ENCODE data around the gene SH3GLB1. TPM values are rescaled to one million over a fixed set of nuclear protein-coding genes. Genes with fewer than 3 reads are reported as not detected.

SH3GLB1 gene
- total and polyA plus RNA-seq, 2 experiments from 2014 or later, result 59.3 to 89.1 TPM

GRCh38 chr1:86705665-86705985 lies 1.2 kb downstream of the SH3GLB1 start:
- Histone ChIP-seq H3K4me3 (peak overlapping the region; percentile 93), H3K4me1 (ENCODE audit: insufficient read depth) (peaks cover 31% of the 10 kb centered on the region), H3K27me3 (no peaks in the 10 kb centered on the region), H3K27ac (peak overlapping the region; percentile 96), H3K79me2 (peaks cover 55% of the 10 kb centered on the region), H3K4me2 (peak overlapping the region; percentile 88), H2AFZ (peak overlapping the region; percentile 76), H3K9me3 (ENCODE audit: low read depth) (no peaks in the 10 kb centered on the region), H4K20me1 (ENCODE audit: insufficient read depth, poor library complexity, severe bottlenecking) (peaks cover 47% of the 10 kb centered on the region), H3K36me3 (replicated peaks; ENCODE audit: insufficient read depth, low read depth) (no peaks in the 10 kb centered on the region), H3K9me2 (replicated peaks; ENCODE audit: insufficient read depth) (no peaks in the 10 kb centered on the region)
- DNase-seq (ENCODE audit: low spot score), result no peak
- WGBS (ENCODE audit: low lambda C conversion rate, missing lambda C conversion rate), result 5% methylated on average over 4 of the region's 4 CpGs
- TF ChIP-seq EZH2 (IDR thresholded peaks at IDR 0.05; ENCODE audit: borderline replicate concordance) (no peak), CTCF (IDR thresholded peaks at IDR 0.05; ENCODE audit: poor library complexity) (no peak), EZH2phosphoT487 (IDR thresholded peaks at IDR 0.05; ENCODE audit: low read depth, severe bottlenecking, unreplicated experiment) (no peak)

- no peaks in the 10 kb centered on the region for H3K27me3 ChIP-seq
- no peaks in the 10 kb centered on the region for H3K36me3 ChIP-seq (replicated peaks; ENCODE audit: insufficient read depth, low read depth)
- peak overlapping the region; percentile 93 for H3K4me3 ChIP-seq
- 13% methylated on average over 2 of the region's 2 CpGs for WGBS (ENCODE audit: low lambda C conversion rate, missing lambda C conversion rate)
- TF ChIP-seq EZH2 (IDR thresholded peaks at IDR 0.05; ENCODE audit: borderline replicate concordance) (no peak), EZH2phosphoT487 (IDR thresholded peaks at IDR 0.05; ENCODE audit: low read depth, severe bottlenecking, unreplicated experiment) (no peak), CTCF (IDR thresholded peaks at IDR 0.05; ENCODE audit: poor library complexity) (no peak)
- H4K20me1 ChIP-seq (ENCODE audit: insufficient read depth, poor library complexity, severe bottlenecking), result peaks cover 52% of the 10 kb centered on the region
- no peaks in the 10 kb centered on the region for H3K9me3 ChIP-seq (ENCODE audit: low read depth)
- H3K79me2 ChIP-seq, result peaks cover 60% of the 10 kb centered on the region
- H2AFZ ChIP-seq, result no peak overlapping the region
- DNase-seq (ENCODE audit: low spot score), result no peak
- peaks cover 31% of the 10 kb centered on the region for H3K4me1 ChIP-seq (ENCODE audit: insufficient read depth)
- H3K4me2 ChIP-seq, result peak overlapping the region; percentile 88
- H3K9me2 ChIP-seq (replicated peaks; ENCODE audit: insufficient read depth), result no peaks in the 10 kb centered on the region
- H3K27ac ChIP-seq, result peak overlapping the region; percentile 96
These were observed 1.8 kb downstream of the SH3GLB1 start for GRCh38 chr1:86706018-86706635.

- Histone ChIP-seq H2AFZ (no peak overlapping the region), H3K4me3 (no peak overlapping the region), H3K36me3 (replicated peaks; ENCODE audit: insufficient read depth, low read depth) (no peaks in the 10 kb centered on the region), H3K27ac (no peak overlapping the region), H3K27me3 (no peaks in the 10 kb centered on the region), H3K9me3 (ENCODE audit: low read depth) (no peaks in the 10 kb centered on the region), H3K9me2 (replicated peaks; ENCODE audit: insufficient read depth) (no peaks in the 10 kb centered on the region), H4K20me1 (ENCODE audit: insufficient read depth, poor library complexity, severe bottlenecking) (peaks cover 79% of the 10 kb centered on the region), H3K79me2 (peaks cover 88% of the 10 kb centered on the region), H3K4me1 (ENCODE audit: insufficient read depth) (peaks cover 31% of the 10 kb centered on the region), H3K4me2 (peak overlapping the region; percentile 88)
- TF ChIP-seq CTCF (IDR thresholded peaks at IDR 0.05; ENCODE audit: poor library complexity), result no peak
- no peak for TF ChIP-seq EZH2phosphoT487 (IDR thresholded peaks at IDR 0.05; ENCODE audit: low read depth, severe bottlenecking, unreplicated experiment)
- no peak for TF ChIP-seq EZH2 (IDR thresholded peaks at IDR 0.05; ENCODE audit: borderline replicate concordance)
- DNase-seq (ENCODE audit: low spot score), result no peak
- 90% methylated on average over 1 of the region's 1 CpG for WGBS (ENCODE audit: low lambda C conversion rate, missing lambda C conversion rate)
These were observed 4.5 kb downstream of the SH3GLB1 start for GRCh38 chr1:86708920-86709319.

All from hepatocyte (in vitro differentiated cells).